ENCODE data around the gene ITLN1.
A peak's percentile ranks its signal among the peaks of the same experiment; 100 is the strongest.
"Not testable (repeated sequence)": the region's sequence is repeated elsewhere in the genome, so short reads cannot be mapped to it uniquely, and the experiment has no call there.

The ITLN1 gene

GRCh38 chr1:160885042-160885441 lies at the start of gene ITLN1:
Gene ITLN1 (minus strand): TSS chr1:160885180. CDS start chr1:160884877, 303 bp downstream.
- DNase-seq (ENCODE audit: low read depth) = no peak

GRCh38 chr1:160933305-160933704 lies 48.3 kb upstream of the ITLN1 start:
- not testable (repeated sequence) for DNase-seq (ENCODE audit: low read depth)

GRCh38 chr1:160925652-160926244 lies 40.8 kb upstream of the ITLN1 start:
- DNase-seq (ENCODE audit: low read depth) = no peak

- no peak for DNase-seq (ENCODE audit: low read depth)
Observed at GRCh38 chr1:160924791-160925651, 40.0 kb upstream of the ITLN1 start.

GRCh38 chr1:160916666-160917065 lies 31.7 kb upstream of the ITLN1 start:
- DNase-seq (ENCODE audit: low read depth) = no peak

- DNase-seq (ENCODE audit: low read depth) = not testable (repeated sequence)
Observed at GRCh38 chr1:160913229-160913628, 28.2 kb upstream of the ITLN1 start.

- no peak for DNase-seq (ENCODE audit: low read depth)
Observed at GRCh38 chr1:160911925-160912324, 26.9 kb upstream of the ITLN1 start.

GRCh38 chr1:160911441-160911840 lies 26.5 kb upstream of the ITLN1 start:
- DNase-seq (ENCODE audit: low read depth) = peak; percentile 91

- peak; percentile 24 for DNase-seq (ENCODE audit: low read depth)
Observed at GRCh38 chr1:160910170-160910750, 25.3 kb upstream of the ITLN1 start.

- no peak for DNase-seq (ENCODE audit: low read depth)
Observed at GRCh38 chr1:160907976-160908375, 23.0 kb upstream of the ITLN1 start.

GRCh38 chr1:160905617-160905989 lies 20.6 kb upstream of the ITLN1 start:
- DNase-seq (ENCODE audit: low read depth) = no peak

- DNase-seq (ENCODE audit: low read depth) = peak; percentile 48
Observed at GRCh38 chr1:160904783-160905616, 20.0 kb upstream of the ITLN1 start.

- DNase-seq (ENCODE audit: low read depth) = not testable (repeated sequence)
Observed at GRCh38 chr1:160902251-160902650, 17.3 kb upstream of the ITLN1 start.

GRCh38 chr1:160901768-160902167 lies 16.8 kb upstream of the ITLN1 start:
- DNase-seq (ENCODE audit: low read depth) = no peak

- DNase-seq (ENCODE audit: low read depth) = not testable (repeated sequence)
Observed at GRCh38 chr1:160900683-160901082, 15.7 kb upstream of the ITLN1 start.

- DNase-seq (ENCODE audit: low read depth) = not testable (repeated sequence)
Observed at GRCh38 chr1:160894368-160895135, 9.6 kb upstream of the ITLN1 start.

GRCh38 chr1:160891474-160891873 lies 6.5 kb upstream of the ITLN1 start:
- no peak for DNase-seq (ENCODE audit: low read depth)

- no peak for DNase-seq (ENCODE audit: low read depth)
Observed at GRCh38 chr1:160888926-160889325, 3.9 kb upstream of the ITLN1 start.

GRCh38 chr1:160887071-160887470 lies 2.1 kb upstream of the ITLN1 start:
- no peak for DNase-seq (ENCODE audit: low read depth)

GRCh38 chr1:160884579-160884978 lies 401 bp downstream of the ITLN1 start:
- no peak for DNase-seq (ENCODE audit: low read depth)
